GM13977 (cell line): ENCODE measurements around the gene CETN3.

Experiments
- DNase-seq: peaks from one replicate; pipeline ENCODE4 v3.0.0; 2012; ENCODE audit warnings: low spot score
- in situ Hi-C: fragments of 300-500 bp; cut with MboI; formaldehyde crosslinking; loops from one replicate; pipeline ENCODE4 v1.12.0; 2022; ENCODE audit warnings: low sequenced_read_pairs, low pct_unique_long_range_greater_than_20kb, mixed read lengths, inconsistent platforms; ENCODE audit not compliant: unreplicated experiment
- TF ChIP-seq, protein P1 (sequence below): IDR thresholded peaks from 2 replicates; pipeline ENCODE4 v1.5.1; 2012; ENCODE audit warnings: mild to moderate bottlenecking, control low read depth; ENCODE audit not compliant: insufficient read depth; ENCODE audit errors: extremely low read depth, missing control alignments

Gene CETN3

DNA sequence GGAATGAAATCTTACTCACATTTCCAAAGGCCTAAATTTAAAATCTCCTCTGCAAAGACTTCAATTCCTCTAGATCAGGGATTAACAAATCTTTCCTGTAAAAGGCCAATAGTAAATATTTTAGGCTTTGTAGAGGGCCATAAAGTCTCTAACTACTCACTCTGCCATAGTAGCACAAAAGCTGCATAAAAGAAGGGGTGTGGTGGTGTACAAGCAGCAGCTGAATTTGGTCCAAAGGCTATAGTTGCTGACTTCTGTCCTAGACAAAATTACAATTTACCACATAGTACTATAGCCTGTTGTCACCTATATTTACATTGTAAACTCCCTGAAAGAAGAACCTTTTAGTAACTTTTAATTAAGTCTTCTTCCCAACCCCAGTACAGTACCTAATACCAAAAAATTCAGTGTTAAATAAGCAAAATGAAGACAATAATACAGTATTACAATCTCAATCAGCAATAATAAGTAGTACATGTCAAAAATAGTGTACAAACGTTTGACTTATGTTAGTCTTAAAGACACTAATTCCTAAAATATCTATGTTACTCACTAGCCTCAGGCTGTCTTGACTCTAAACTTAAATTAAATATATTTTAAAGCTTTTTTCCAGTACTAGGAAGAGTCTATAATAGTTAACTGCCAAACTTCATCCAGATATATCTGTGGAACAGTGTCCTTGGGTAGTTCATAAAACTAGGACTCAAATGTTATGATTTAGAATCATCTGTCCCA is 6.9 kb downstream of the CETN3 start:
- no peak for DNase-seq
- in situ Hi-C loops: no loop called here
- TF ChIP-seq, protein P1, sequence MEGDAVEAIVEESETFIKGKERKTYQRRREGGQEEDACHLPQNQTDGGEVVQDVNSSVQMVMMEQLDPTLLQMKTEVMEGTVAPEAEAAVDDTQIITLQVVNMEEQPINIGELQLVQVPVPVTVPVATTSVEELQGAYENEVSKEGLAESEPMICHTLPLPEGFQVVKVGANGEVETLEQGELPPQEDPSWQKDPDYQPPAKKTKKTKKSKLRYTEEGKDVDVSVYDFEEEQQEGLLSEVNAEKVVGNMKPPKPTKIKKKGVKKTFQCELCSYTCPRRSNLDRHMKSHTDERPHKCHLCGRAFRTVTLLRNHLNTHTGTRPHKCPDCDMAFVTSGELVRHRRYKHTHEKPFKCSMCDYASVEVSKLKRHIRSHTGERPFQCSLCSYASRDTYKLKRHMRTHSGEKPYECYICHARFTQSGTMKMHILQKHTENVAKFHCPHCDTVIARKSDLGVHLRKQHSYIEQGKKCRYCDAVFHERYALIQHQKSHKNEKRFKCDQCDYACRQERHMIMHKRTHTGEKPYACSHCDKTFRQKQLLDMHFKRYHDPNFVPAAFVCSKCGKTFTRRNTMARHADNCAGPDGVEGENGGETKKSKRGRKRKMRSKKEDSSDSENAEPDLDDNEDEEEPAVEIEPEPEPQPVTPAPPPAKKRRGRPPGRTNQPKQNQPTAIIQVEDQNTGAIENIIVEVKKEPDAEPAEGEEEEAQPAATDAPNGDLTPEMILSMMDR: no peak

DNA sequence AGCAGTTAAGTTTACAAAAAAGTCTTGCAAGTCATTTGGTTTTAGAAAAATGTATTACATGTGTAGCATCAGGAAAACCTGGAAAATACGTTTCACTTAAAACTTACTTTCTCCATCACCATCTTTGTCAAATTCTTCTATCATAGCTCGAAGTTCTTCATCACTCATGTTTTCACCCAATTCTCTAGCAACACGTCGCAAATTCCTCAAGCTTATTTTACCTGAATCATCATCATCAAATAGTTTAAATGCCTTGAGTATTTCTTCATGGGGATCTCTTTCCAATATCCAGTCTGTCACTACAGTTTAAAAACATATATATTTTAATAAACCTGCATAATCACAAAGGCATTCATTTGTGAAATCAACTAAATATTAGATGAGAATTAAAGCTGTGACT is 10.3 kb downstream of the CETN3 start:
- DNase-seq: no peak
- in situ Hi-C loops: no loop called here
- TF ChIP-seq, protein P1: no peak

DNA sequence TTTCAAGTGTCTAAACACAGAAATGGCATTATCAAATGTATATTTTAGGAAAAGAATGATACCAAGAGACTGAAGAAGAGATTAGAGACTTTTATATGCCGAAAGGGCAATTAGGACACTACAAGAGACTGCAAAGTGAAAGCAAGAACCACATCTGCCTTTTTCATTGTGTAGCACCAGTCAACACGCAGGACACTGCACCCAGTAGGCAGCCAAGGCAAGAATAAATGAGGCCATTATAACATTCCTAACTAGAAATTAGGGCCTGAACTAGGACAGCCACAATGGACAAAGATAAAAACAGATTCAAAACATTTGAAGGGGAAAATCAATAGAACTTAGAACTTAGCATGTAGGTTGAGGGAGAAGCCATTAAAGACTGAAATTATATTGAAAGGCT is 10.8 kb downstream of the CETN3 start:
- in situ Hi-C loops: no loop called here
- TF ChIP-seq, protein P1: no peak
- no peak for DNase-seq

DNA sequence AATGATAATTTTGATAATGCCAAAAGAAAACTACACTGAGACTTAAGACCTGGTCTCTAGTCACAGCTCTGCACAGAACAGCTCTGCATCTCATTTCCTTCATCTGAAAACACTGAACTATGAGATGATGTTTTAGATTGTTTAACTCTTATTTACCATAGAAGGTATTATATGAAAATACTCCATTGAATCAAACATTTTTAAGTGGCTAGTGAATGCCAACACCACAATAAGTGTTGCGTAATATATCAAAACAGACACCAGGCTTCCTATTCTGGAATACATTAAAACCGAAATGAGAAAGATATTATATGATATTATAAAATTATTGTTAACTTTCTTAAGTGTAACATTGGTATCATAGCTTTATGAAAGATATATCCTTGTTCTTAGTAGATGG is 14.6 kb downstream of the CETN3 start:
- TF ChIP-seq, protein P1: no peak
- no peak for DNase-seq
- in situ Hi-C loops: no loop called here

DNA sequence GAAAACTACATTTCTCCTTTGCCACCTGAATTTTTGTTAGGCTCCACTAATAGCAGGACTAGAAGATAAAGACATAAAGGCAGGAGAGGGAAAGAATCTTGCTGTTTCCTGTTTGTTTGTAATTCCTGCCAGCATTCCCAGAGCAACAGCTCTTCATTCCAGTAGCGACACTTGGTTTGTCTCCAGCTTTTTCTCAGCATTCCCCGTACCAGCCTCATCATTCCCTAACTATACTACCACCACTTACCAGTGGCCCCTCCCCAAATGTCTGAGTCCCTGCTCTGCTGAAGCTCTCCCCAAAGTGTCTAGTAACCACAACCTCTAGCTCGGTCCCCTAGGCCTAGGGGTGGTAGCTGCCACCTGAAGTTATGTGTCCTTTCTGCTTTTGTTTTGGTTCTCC is 18.6 kb downstream of the CETN3 start:
- in situ Hi-C loops: no loop called here
- TF ChIP-seq, protein P1: no peak
- DNase-seq: no peak

DNA sequence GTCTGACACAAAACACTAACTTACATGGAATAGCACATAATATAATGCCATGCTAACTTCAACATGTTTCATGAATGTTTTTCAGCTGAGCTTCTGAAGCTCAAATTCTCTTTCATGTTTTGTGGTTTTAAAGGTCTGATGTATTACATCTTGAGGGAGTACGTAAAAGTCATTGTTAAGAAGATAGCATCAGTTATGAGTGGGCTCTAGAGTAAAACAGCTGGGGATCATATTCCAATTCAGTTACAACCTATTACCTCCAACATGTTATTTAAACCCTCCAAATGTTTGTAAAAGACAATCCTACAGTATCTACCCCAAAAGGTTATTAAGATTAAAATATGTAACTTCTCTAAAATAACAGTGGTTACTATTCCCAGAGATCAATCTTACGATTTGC is 19.2 kb downstream of the CETN3 start:
- in situ Hi-C loops: no loop called here
- DNase-seq: no peak
- TF ChIP-seq, protein P1: no peak
